ENCODE measurements around the gene ZCCHC14. TPM values are rescaled to one million over a fixed set of nuclear protein-coding genes. Genes with fewer than 3 reads are reported as not detected.
A peak's percentile ranks its signal among the peaks of the same experiment; 100 is the strongest.

Gene ZCCHC14
- total and polyA plus RNA-seq, 2 of the 13 experiments (the other 11 are each of a cell fraction or from before 2014, with no cell fraction given) = 12.4 to 12.5 TPM

- no peak; the same call in 1 of the 2 replicates for TF ChIP-seq UBTF (CRISPR knock-in tag; IDR thresholded peaks at IDR 0.05)
- no peak for TF ChIP-seq U2AF2 (IDR thresholded peaks at IDR 0.05; ENCODE audit: low read depth, low read length)
- TF ChIP-seq ZNF460 (CRISPR knock-in tag; IDR thresholded peaks at IDR 0.05; ENCODE audit: borderline replicate concordance) = peak; percentile 28; the same call in 1 of the 2 replicates
- peak; percentile 89 for TF ChIP-seq ZNF329 (CRISPR knock-in tag; IDR thresholded peaks at IDR 0.05; ENCODE audit: low read depth)
- no peak; the same call in 1 of the 2 replicates for TF ChIP-seq ZNF704 (CRISPR knock-in tag; IDR thresholded peaks at IDR 0.05; ENCODE audit: borderline replicate concordance)
- TF ChIP-seq SNAPC2 (CRISPR knock-in tag; IDR thresholded peaks at IDR 0.05) = peak; percentile 88; the same call in 1 of the 2 replicates
- TF ChIP-seq MLX (CRISPR knock-in tag; IDR thresholded peaks at IDR 0.05) = peak; percentile 72; the same call in 1 of the 2 replicates
- no peak for TF ChIP-seq ZNF562 (CRISPR knock-in tag; IDR thresholded peaks at IDR 0.05; ENCODE audit: borderline replicate concordance)
- TF ChIP-seq SMARCC2 (IDR thresholded peaks at IDR 0.05) = no peak
- peak; percentile 83; the same call in 1 of the 2 replicates for TF ChIP-seq ZFX (CRISPR knock-in tag; IDR thresholded peaks at IDR 0.05; ENCODE audit: low read depth)
- TF ChIP-seq RAD51 (IDR thresholded peaks at IDR 0.05; ENCODE audit: borderline replicate concordance) = no peak
- TF ChIP-seq CBX5 (CRISPR knock-in tag; IDR thresholded peaks at IDR 0.05; ENCODE audit: borderline replicate concordance) = peak; percentile 99
- peak; percentile 9; the same call in 1 of the 2 replicates for TF ChIP-seq TEF (CRISPR knock-in tag; IDR thresholded peaks at IDR 0.05)
- no peak for TF ChIP-seq ZNF615 (CRISPR knock-in tag; IDR thresholded peaks at IDR 0.05; ENCODE audit: borderline replicate concordance)
- peak; percentile 93; the same call in 1 of the 2 replicates for TF ChIP-seq ZNF782 (CRISPR knock-in tag; IDR thresholded peaks at IDR 0.05; ENCODE audit: borderline replicate concordance)
- TF ChIP-seq ZBTB1 (CRISPR knock-in tag; IDR thresholded peaks at IDR 0.05; ENCODE audit: borderline replicate concordance) = no peak
- TF ChIP-seq CSRNP1 (CRISPR knock-in tag; IDR thresholded peaks at IDR 0.05) = peak; percentile 97
- TF ChIP-seq ETV5 (CRISPR knock-in tag; IDR thresholded peaks at IDR 0.05; ENCODE audit: borderline replicate concordance) = peak; percentile 97
- TF ChIP-seq ZNF451 (CRISPR knock-in tag; IDR thresholded peaks at IDR 0.05) = 0 out of 2 replicates have a peak, but pooled peaks have one; percentile 21
- 0 out of 2 replicates have a peak, but pooled peaks have one; percentile 15 for TF ChIP-seq ZBTB44 (CRISPR knock-in tag; IDR thresholded peaks at IDR 0.05)
- no peak for TF ChIP-seq ZNF883 (CRISPR knock-in tag; IDR thresholded peaks at IDR 0.05; ENCODE audit: not compliant biosample characterization)
Observed at GRCh38 chr16:87383505-87384161, 109.2 kb downstream of the ZCCHC14 start, which contains the start of gene FBXO31 (continued).

All from HepG2 (cell line).